ENCODE data around the gene FUT9. TPM values are rescaled to one million over a fixed set of nuclear protein-coding genes. Genes with fewer than 3 reads are reported as not detected.

The FUT9 gene
- total RNA-seq (0.05 TPM), polyA plus RNA-seq (0.02 TPM)
- long read RNA-seq, donor 1 = 0 reads
- long read RNA-seq, donor 2 = 0 reads
- long read RNA-seq, donor 3 = 0 reads
- long read RNA-seq, donor 4 = 0 reads
- long read RNA-seq, donor 5 = 0 reads
- long read RNA-seq, donor 6 = 0 reads
- long read RNA-seq, donor 7 = 0 reads
- long read RNA-seq, donor 8 = 0 reads
- long read RNA-seq, donor 9 = 0 reads
- long read RNA-seq, donor 10 = 0 reads

- no peaks in the 10 kb centered on the region for H3K4me1 ChIP-seq (ENCODE audit: control insufficient read depth in 2 of 2, insufficient read depth in 2 of 2, low read length in 2 of 2)
- no peak within 1 kb of the TSS for H3K4me3 ChIP-seq (ENCODE audit: low read length in 2 of 2)
- no peaks in the 10 kb centered on the region for H3K36me3 ChIP-seq (ENCODE audit: control insufficient read depth in 2 of 2, insufficient read depth in 2 of 2, low read length in 1 of 2)
- WGBS = 6% methylated on average over 62 of the region's 62 CpGs
- no peak for DNase-seq (ENCODE audit: low read depth in 6 of 9, low spot score in 9 of 9)
- H3K9me3 ChIP-seq (ENCODE audit: control insufficient read depth in 2 of 2, insufficient read depth in 1 of 2, low read length in 1 of 2) = no peaks in the 10 kb centered on the region
- H3K27ac ChIP-seq (ENCODE audit: low read depth in 1 of 2, low read length in 1 of 2) = no peak within 1 kb of the TSS
- peaks cover 19 to 23% of the 10 kb centered on the region in 2 donors for H3K27me3 ChIP-seq (ENCODE audit: control insufficient read depth in 2 of 2, insufficient read depth in 1 of 2, low read length in 1 of 2)
These were observed at the start of gene FUT9 for GRCh38 chr6:96015518-96016333. TSS of gene FUT9 (plus strand) at chr6:96015974. CDS start at chr6:96203156, 187,182 bp downstream.

- no peaks in the 10 kb centered on the region for H3K27me3 ChIP-seq (ENCODE audit: control insufficient read depth in 2 of 2, insufficient read depth in 1 of 2, low read length in 1 of 2)
- H3K9me3 ChIP-seq (ENCODE audit: control insufficient read depth in 2 of 2, insufficient read depth in 1 of 2, low read length in 1 of 2) = no peaks in the 10 kb centered on the region
- no peaks in the 10 kb centered on the region for H3K4me1 ChIP-seq (ENCODE audit: control insufficient read depth in 2 of 2, insufficient read depth in 2 of 2, low read length in 2 of 2)
- no peaks in the 10 kb centered on the region for H3K36me3 ChIP-seq (ENCODE audit: control insufficient read depth in 2 of 2, insufficient read depth in 2 of 2, low read length in 1 of 2)
- no peak overlapping the region for H3K4me3 ChIP-seq (ENCODE audit: low read length in 2 of 2)
- no peak for DNase-seq (ENCODE audit: low read depth in 6 of 9, low spot score in 9 of 9)
- H3K27ac ChIP-seq (ENCODE audit: low read depth in 1 of 2, low read length in 1 of 2) = no peak overlapping the region
These were observed 48.2 kb upstream of the FUT9 start for GRCh38 chr6:95967594-95967993.

- DNase-seq (ENCODE audit: low read depth in 6 of 9, low spot score in 9 of 9) = no peak
- H3K9me3 ChIP-seq (ENCODE audit: control insufficient read depth in 2 of 2, insufficient read depth in 1 of 2, low read length in 1 of 2) = no peaks in the 10 kb centered on the region
- H3K27ac ChIP-seq (ENCODE audit: low read depth in 1 of 2, low read length in 1 of 2) = no peak overlapping the region
- no peak overlapping the region for H3K4me3 ChIP-seq (ENCODE audit: low read length in 2 of 2)
- H3K27me3 ChIP-seq (ENCODE audit: control insufficient read depth in 2 of 2, insufficient read depth in 1 of 2, low read length in 1 of 2) = no peaks in the 10 kb centered on the region
- WGBS = 78% methylated on average over 3 of the region's 3 CpGs
- no peaks in the 10 kb centered on the region for H3K4me1 ChIP-seq (ENCODE audit: control insufficient read depth in 2 of 2, insufficient read depth in 2 of 2, low read length in 2 of 2)
- H3K36me3 ChIP-seq (ENCODE audit: control insufficient read depth in 2 of 2, insufficient read depth in 2 of 2, low read length in 1 of 2) = no peaks in the 10 kb centered on the region
These were observed 41.8 kb upstream of the FUT9 start for GRCh38 chr6:95973976-95974375.

- no peaks in the 10 kb centered on the region for H3K4me1 ChIP-seq (ENCODE audit: control insufficient read depth in 2 of 2, insufficient read depth in 2 of 2, low read length in 2 of 2)
- no peak overlapping the region for H3K27ac ChIP-seq (ENCODE audit: low read depth in 1 of 2, low read length in 1 of 2)
- DNase-seq (ENCODE audit: low read depth in 6 of 9, low spot score in 9 of 9) = no peak
- H3K4me3 ChIP-seq (ENCODE audit: low read length in 2 of 2) = no peak overlapping the region
- no peaks in the 10 kb centered on the region for H3K36me3 ChIP-seq (ENCODE audit: control insufficient read depth in 2 of 2, insufficient read depth in 2 of 2, low read length in 1 of 2)
- WGBS = 79% methylated on average over 2 of the region's 2 CpGs
- H3K27me3 ChIP-seq (ENCODE audit: control insufficient read depth in 2 of 2, insufficient read depth in 1 of 2, low read length in 1 of 2) = no peaks in the 10 kb centered on the region
- H3K9me3 ChIP-seq (ENCODE audit: control insufficient read depth in 2 of 2, insufficient read depth in 1 of 2, low read length in 1 of 2) = no peaks in the 10 kb centered on the region
These were observed 37.5 kb upstream of the FUT9 start for GRCh38 chr6:95978230-95978629.

GRCh38 chr6:95991906-95992305, 23.9 kb upstream of the FUT9 start:
- peaks cover 0 to 14% of the 10 kb centered on the region in 2 donors for H3K9me3 ChIP-seq (ENCODE audit: control insufficient read depth in 2 of 2, insufficient read depth in 1 of 2, low read length in 1 of 2)
- no peak overlapping the region for H3K27ac ChIP-seq (ENCODE audit: low read depth in 1 of 2, low read length in 1 of 2)
- WGBS = 94% methylated on average over 5 of the region's 5 CpGs

GRCh38 chr6:95994151-95994550, 21.6 kb upstream of the FUT9 start:
- Histone ChIP-seq H3K4me1 (ENCODE audit: control insufficient read depth in 2 of 2, insufficient read depth in 2 of 2, low read length in 2 of 2) (no peaks in the 10 kb centered on the region), H3K4me3 (ENCODE audit: low read length in 2 of 2) (no peak overlapping the region), H3K27me3 (ENCODE audit: control insufficient read depth in 2 of 2, insufficient read depth in 1 of 2, low read length in 1 of 2) (no peaks in the 10 kb centered on the region), H3K27ac (ENCODE audit: low read depth in 1 of 2, low read length in 1 of 2) (no peak overlapping the region), H3K9me3 (ENCODE audit: control insufficient read depth in 2 of 2, insufficient read depth in 1 of 2, low read length in 1 of 2) (peaks cover 0 to 14% of the 10 kb centered on the region in 2 donors), H3K36me3 (ENCODE audit: control insufficient read depth in 2 of 2, insufficient read depth in 2 of 2, low read length in 1 of 2) (no peaks in the 10 kb centered on the region)
- no peak for DNase-seq (ENCODE audit: low read depth in 6 of 9, low spot score in 9 of 9)
- 92% methylated on average over 4 of the region's 4 CpGs for WGBS

More at GRCh38 chr6:95991906-95992305, 23.9 kb upstream of the FUT9 start:
- Histone ChIP-seq H3K4me3 (ENCODE audit: low read length in 2 of 2) (no peak overlapping the region), H3K4me1 (ENCODE audit: control insufficient read depth in 2 of 2, insufficient read depth in 2 of 2, low read length in 2 of 2) (no peaks in the 10 kb centered on the region), H3K36me3 (ENCODE audit: control insufficient read depth in 2 of 2, insufficient read depth in 2 of 2, low read length in 1 of 2) (no peaks in the 10 kb centered on the region), H3K27me3 (ENCODE audit: control insufficient read depth in 2 of 2, insufficient read depth in 1 of 2, low read length in 1 of 2) (no peaks in the 10 kb centered on the region)
- no peak for DNase-seq (ENCODE audit: low read depth in 6 of 9, low spot score in 9 of 9)

- WGBS = 78% methylated on average over 3 of the region's 3 CpGs
- Histone ChIP-seq H3K36me3 (ENCODE audit: control insufficient read depth in 2 of 2, insufficient read depth in 2 of 2, low read length in 1 of 2) (no peaks in the 10 kb centered on the region), H3K27me3 (ENCODE audit: control insufficient read depth in 2 of 2, insufficient read depth in 1 of 2, low read length in 1 of 2) (no peaks in the 10 kb centered on the region), H3K27ac (ENCODE audit: low read depth in 1 of 2, low read length in 1 of 2) (no peak overlapping the region), H3K4me3 (ENCODE audit: low read length in 2 of 2) (no peak overlapping the region), H3K9me3 (ENCODE audit: control insufficient read depth in 2 of 2, insufficient read depth in 1 of 2, low read length in 1 of 2) (peaks cover 0 to 16% of the 10 kb centered on the region in 2 donors), H3K4me1 (ENCODE audit: control insufficient read depth in 2 of 2, insufficient read depth in 2 of 2, low read length in 2 of 2) (no peaks in the 10 kb centered on the region)
- DNase-seq (ENCODE audit: low read depth in 6 of 9, low spot score in 9 of 9) = no peak
These were observed 17.6 kb upstream of the FUT9 start for GRCh38 chr6:95998133-95998532.

- Histone ChIP-seq H3K27ac (ENCODE audit: low read depth in 1 of 2, low read length in 1 of 2) (no peak overlapping the region), H3K4me3 (ENCODE audit: low read length in 2 of 2) (no peak overlapping the region), H3K27me3 (ENCODE audit: control insufficient read depth in 2 of 2, insufficient read depth in 1 of 2, low read length in 1 of 2) (no peaks in the 10 kb centered on the region), H3K4me1 (ENCODE audit: control insufficient read depth in 2 of 2, insufficient read depth in 2 of 2, low read length in 2 of 2) (no peaks in the 10 kb centered on the region), H3K36me3 (ENCODE audit: control insufficient read depth in 2 of 2, insufficient read depth in 2 of 2, low read length in 1 of 2) (no peaks in the 10 kb centered on the region), H3K9me3 (ENCODE audit: control insufficient read depth in 2 of 2, insufficient read depth in 1 of 2, low read length in 1 of 2) (peaks cover 1 to 17% of the 10 kb centered on the region in 2 donors)
- no peak for DNase-seq (ENCODE audit: low read depth in 6 of 9, low spot score in 9 of 9)
- 95% methylated on average over 8 of the region's 8 CpGs for WGBS
These were observed 13.7 kb upstream of the FUT9 start for GRCh38 chr6:96001891-96002575.

GRCh38 chr6:96002576-96002910, 13.2 kb upstream of the FUT9 start:
- no peaks in the 10 kb centered on the region for H3K4me1 ChIP-seq (ENCODE audit: control insufficient read depth in 2 of 2, insufficient read depth in 2 of 2, low read length in 2 of 2)
- no peaks in the 10 kb centered on the region for H3K27me3 ChIP-seq (ENCODE audit: control insufficient read depth in 2 of 2, insufficient read depth in 1 of 2, low read length in 1 of 2)
- no peak for DNase-seq (ENCODE audit: low read depth in 6 of 9, low spot score in 9 of 9)
- WGBS = 97% methylated on average over 3 of the region's 3 CpGs
- no peak overlapping the region for H3K27ac ChIP-seq (ENCODE audit: low read depth in 1 of 2, low read length in 1 of 2)
- no peaks in the 10 kb centered on the region for H3K36me3 ChIP-seq (ENCODE audit: control insufficient read depth in 2 of 2, insufficient read depth in 2 of 2, low read length in 1 of 2)
- no peak overlapping the region for H3K4me3 ChIP-seq (ENCODE audit: low read length in 2 of 2)
- H3K9me3 ChIP-seq (ENCODE audit: control insufficient read depth in 2 of 2, insufficient read depth in 1 of 2, low read length in 1 of 2) = peaks cover 1 to 17% of the 10 kb centered on the region in 2 donors
